Psoas muscle (tissue), 8 donors: ENCODE data around the gene PPP1R15A. TPM values are rescaled to one million over a fixed set of nuclear protein-coding genes. Genes with fewer than 3 reads are reported as not detected.
"Not testable (repeated sequence)": the region's sequence is repeated elsewhere in the genome, so short reads cannot be mapped to it uniquely, and the experiment has no call there.

Experiments used
- ATAC-seq, 4 donors: fragments of 200-7000 bp; cut with Tn5 transposase; one replicate each; pipeline ENCODE4 v1.9.1; 2020; ENCODE audit warnings: moderate library complexity in 3 of 4, mild to moderate bottlenecking in 2 of 4
- DNase-seq, 2 donors: peaks; one replicate each; pipeline ENCODE4 v3.0.0-alpha.2; 2020
- H3K27ac ChIP-seq: fragments of 200-600 bp; one replicate; pipeline ENCODE4 v1.8.0; 2022
- H3K27me3 ChIP-seq, 3 donors: fragments of 200-600 bp in 1 of 3; one replicate each; pipeline versions ENCODE4 v1.6.1 to v1.8.0; 2013 to 2022; ENCODE audit warnings: low read length in 2 of 3, mild to moderate bottlenecking in 2 of 3, moderate library complexity in 1 of 3; ENCODE audit not compliant: insufficient read depth in 3 of 3
- H3K36me3 ChIP-seq, 2 donors: fragments of 200-600 bp in 1 of 2; one replicate each; pipeline versions ENCODE4 v1.6.1 to v1.8.0; 2013 to 2022; ENCODE audit warnings: low read depth in 1 of 2, mild to moderate bottlenecking in 1 of 2, moderate library complexity in 1 of 2; ENCODE audit not compliant: insufficient read depth in 1 of 2
- H3K4me1 ChIP-seq: fragments of 200-600 bp; one replicate; pipeline ENCODE4 v1.8.0; 2022
- H3K4me3 ChIP-seq: fragments of 200-600 bp; one replicate; pipeline ENCODE4 v1.8.0; 2022; ENCODE audit warnings: mild to moderate bottlenecking
- H3K9me3 ChIP-seq: fragments of 200-600 bp; one replicate; pipeline ENCODE4 v1.8.0; 2022
- CTCF ChIP-seq: fragments of 200-600 bp; IDR thresholded peaks from one replicate; pipeline ENCODE4 v1.8.0; 2022; ENCODE audit warnings: antibody characterized with exemption
- WGBS, 3 donors: extraction: QIAGEN DNeasy Blood & Tissue Kit; methylation state at CpG; one replicate each; pipeline versions ENCODE4 v1.1.6 to v1.1.7; 2013; 5-methylcytosine and 5-hydroxymethylcytosine counted together
- intact Hi-C, 2 donors: fragments of 100-400 bp; cut with DNase I; formaldehyde crosslinking; loops; one replicate each; pipeline versions ENCODE4 v1.11.0 to v1.14.2; 2022
- polyA plus RNA-seq, 3 donors: library from polyadenylated mRNA; stranded (reverse); fragments of 200-250 nt; gene quantifications; one replicate each; pipeline ENCODE4 v1.2.3, GENCODE V29; 2013
- total RNA-seq, 4 donors: library from RNA; stranded (reverse); fragmentation: NEBNext Ultra II Directional in 2 of 4; extraction: Animal tissue kit (Norgen Biotek cat#: 25700) in 2 of 4; gene quantifications; one replicate each; pipeline versions ENCODE4 v1.2.1 to v1.2.4, GENCODE V29; 2021 to 2023
- donor health status: healthy with polysubstance abuse.
- donor health status: DM: no; HTN: no; CAD: no; lungs with moderate emphysema.
- donor health status: Bipolar disorder and iron deficiency.
- donor health status: healthy.
- donor health status: DM: yes; HTN: yes; CAD: no.
- donor health status: DM: no; HTN: no; CAD: no.
- donor health status: DM: no; HTN: no; CAD: no.
- donor health status: DM: yes; HTN: yes; CAD: no.

PPP1R15A gene
- total and polyA plus RNA-seq, 7 donors, result 34.5 to 93.4 (median 61.1) TPM

GRCh38 chr19:48877855-48878195, 5.6 kb downstream of the PPP1R15A start:
- no peaks in the 10 kb centered on the region for H3K27me3 ChIP-seq
- peaks cover 0 to 63% of the 10 kb centered on the region in 2 donors for H3K36me3 ChIP-seq
- H3K4me3 ChIP-seq, result no peak overlapping the region
- 85 to 89% (median 87%) methylated on average over 6 of the region's 6 CpGs for WGBS, 3 donors
- no peaks in the 10 kb centered on the region for H3K9me3 ChIP-seq
- TF ChIP-seq CTCF, result no peak
- H3K27ac ChIP-seq, result peak overlapping the region; percentile 100
- no peak for ATAC-seq
- no peak for DNase-seq
- intact Hi-C loops, result loop anchor here in 1 of 2 donors (5.0 kb wide), 1 partner anchor 84 kb away; no protein-coding TSS in a partner anchor
- H3K4me1 ChIP-seq, result peaks cover 40% of the 10 kb centered on the region

GRCh38 chr19:48878196-48879024, 6.2 kb downstream of the PPP1R15A start:
- Histone ChIP-seq H3K27me3 (no peaks in the 10 kb centered on the region), H3K4me1 (peaks cover 40% of the 10 kb centered on the region), H3K36me3 (peaks cover 0 to 62% of the 10 kb centered on the region in 2 donors), H3K27ac (peak overlapping the region; percentile 100), H3K4me3 (no peak overlapping the region), H3K9me3 (no peaks in the 10 kb centered on the region)
- WGBS, 3 donors, result 62 to 68% (median 63%) methylated on average over 11 of the region's 11 CpGs
- no peak for ATAC-seq
- intact Hi-C loops, result loop anchor here in 1 of 2 donors (5.0 kb wide), 1 partner anchor 84 kb away; no protein-coding TSS in a partner anchor
- no peak for TF ChIP-seq CTCF
- no peak for DNase-seq

- no peak overlapping the region for H3K4me3 ChIP-seq
- H3K9me3 ChIP-seq, result no peaks in the 10 kb centered on the region
- H3K36me3 ChIP-seq, result peaks cover 0 to 55% of the 10 kb centered on the region in 2 donors
- peaks cover 36% of the 10 kb centered on the region for H3K4me1 ChIP-seq
- no peak for ATAC-seq
- no peak for TF ChIP-seq CTCF
- peak overlapping the region; percentile 100 for H3K27ac ChIP-seq
- intact Hi-C loops, result loop anchor here in 1 of 2 donors (5.0 kb wide), 1 partner anchor 83 kb away; no protein-coding TSS in a partner anchor
- 93 to 97% (median 94%) methylated on average over 13 of the region's 13 CpGs for WGBS, 3 donors
- no peak for DNase-seq
- no peaks in the 10 kb centered on the region for H3K27me3 ChIP-seq
Observed at GRCh38 chr19:48879025-48879637, 6.9 kb downstream of the PPP1R15A start.

- Histone ChIP-seq H3K36me3 (peaks cover 0 to 49% of the 10 kb centered on the region in 2 donors), H3K27ac (peak overlapping the region; percentile 27), H3K4me1 (peaks cover 32% of the 10 kb centered on the region)
- H3K9me3 ChIP-seq, ATAC-seq, H3K27me3 ChIP-seq, H3K4me3 ChIP-seq, DNase-seq: not testable (repeated sequence)
- intact Hi-C loops, result loop anchor here in 1 of 2 donors (5.0 kb wide), 1 partner anchor 83 kb away; no protein-coding TSS in a partner anchor
- 91 to 93% (median 92%) methylated on average over 9 of the region's 9 CpGs for WGBS, 3 donors
Observed at GRCh38 chr19:48879696-48880095, 7.5 kb downstream of the PPP1R15A start.
